ENCODE data around the gene FKBP4.

GRCh38 chr12:2794736-2795289 lies at the start of gene FKBP4:
- TF ChIP-seq, protein P1, sequence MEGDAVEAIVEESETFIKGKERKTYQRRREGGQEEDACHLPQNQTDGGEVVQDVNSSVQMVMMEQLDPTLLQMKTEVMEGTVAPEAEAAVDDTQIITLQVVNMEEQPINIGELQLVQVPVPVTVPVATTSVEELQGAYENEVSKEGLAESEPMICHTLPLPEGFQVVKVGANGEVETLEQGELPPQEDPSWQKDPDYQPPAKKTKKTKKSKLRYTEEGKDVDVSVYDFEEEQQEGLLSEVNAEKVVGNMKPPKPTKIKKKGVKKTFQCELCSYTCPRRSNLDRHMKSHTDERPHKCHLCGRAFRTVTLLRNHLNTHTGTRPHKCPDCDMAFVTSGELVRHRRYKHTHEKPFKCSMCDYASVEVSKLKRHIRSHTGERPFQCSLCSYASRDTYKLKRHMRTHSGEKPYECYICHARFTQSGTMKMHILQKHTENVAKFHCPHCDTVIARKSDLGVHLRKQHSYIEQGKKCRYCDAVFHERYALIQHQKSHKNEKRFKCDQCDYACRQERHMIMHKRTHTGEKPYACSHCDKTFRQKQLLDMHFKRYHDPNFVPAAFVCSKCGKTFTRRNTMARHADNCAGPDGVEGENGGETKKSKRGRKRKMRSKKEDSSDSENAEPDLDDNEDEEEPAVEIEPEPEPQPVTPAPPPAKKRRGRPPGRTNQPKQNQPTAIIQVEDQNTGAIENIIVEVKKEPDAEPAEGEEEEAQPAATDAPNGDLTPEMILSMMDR (IDR thresholded peaks at IDR 0.05), result peak; percentile 21
- TF ChIP-seq ZFX (IDR thresholded peaks at IDR 0.05; ENCODE audit: borderline replicate concordance), result no peak

Measured in 22Rv1 (cell line).